HEK293 (cell line): Measurements from ENCODE around the gene PDCL2.

ENCODE experiments used
- CTCF ChIA-PET: fragments of 350-600 bp; formaldehyde crosslinking; extraction: SDS; loops from one replicate; lab custom pipeline; 2021; ENCODE audit warnings: antibody characterized with exemption; lab: Yijun Ruan, JAX
- POLR2A ChIA-PET: fragments of 300-600 bp; formaldehyde crosslinking; extraction: SDS; loops from one replicate; lab custom pipeline; 2020; ENCODE audit warnings: antibody characterized with exemption, inconsistent platforms; lab: Yijun Ruan, JAX
- H3K27ac ChIP-seq: fragments of 200-500 bp; sonication (Bioruptor generic); 2 replicates; pipeline ENCODE4 v1.5.1; 2014; ENCODE audit warnings: low read depth, low read length, control low read depth, inconsistent platforms; ENCODE audit errors: extremely low read depth
- H3K36me3 ChIP-seq, 2 experiments: fragments of 200-500 bp in 1 of 2; sonication (Bioruptor generic) in 1 of 2; 1 replicate in 1 of 2; 2 replicates in 1 of 2; pipeline ENCODE4 v1.5.1; 2014 to 2017; ENCODE audit warnings: inconsistent platforms in 2 of 2, low read length in 2 of 2; ENCODE audit not compliant: control insufficient read depth in 2 of 2, insufficient read depth in 1 of 2
- H3K4me1 ChIP-seq: fragments of 200-500 bp; sonication (Bioruptor generic); 2 replicates; pipeline ENCODE4 v1.5.1; 2014; ENCODE audit warnings: mild to moderate bottlenecking, low read length, inconsistent platforms; ENCODE audit not compliant: control insufficient read depth, insufficient read depth
- H3K4me3 ChIP-seq: 2 replicates; pipeline ENCODE4 v1.5.1; 2011; ENCODE audit warnings: low read depth, mild to moderate bottlenecking, control low read depth, low read length, moderate library complexity
- H3K9me3 ChIP-seq: fragments of 200-500 bp; sonication (Bioruptor generic); 2 replicates; pipeline ENCODE4 v1.5.1; 2014; ENCODE audit warnings: low read depth, low read length, inconsistent platforms; ENCODE audit not compliant: control insufficient read depth, insufficient read depth
- EGR2 ChIP-seq: fragments of 450-650 bp; formaldehyde crosslinking; IDR thresholded peaks from 2 replicates; pipeline ENCODE4 v1.5.1; 2016; ENCODE audit warnings: low read depth, missing biosample characterization, missing genetic modification characterization
- KLF1 ChIP-seq: fragments of 450-650 bp; formaldehyde crosslinking; IDR thresholded peaks from 2 replicates; pipeline ENCODE4 v1.5.1; 2016; ENCODE audit warnings: missing biosample characterization, missing genetic modification characterization
- KLF10 ChIP-seq: fragments of 450-650 bp; IDR thresholded peaks from 2 replicates; pipeline ENCODE4 v1.5.1; 2018; ENCODE audit warnings: missing biosample characterization, mild to moderate bottlenecking, missing genetic modification characterization
- MEIS1 ChIP-seq: sonication (generic); formaldehyde crosslinking; IDR thresholded peaks from 2 replicates; pipeline ENCODE4 v1.8.1; 2022; ENCODE audit warnings: missing genetic modification reagents, mild to moderate bottlenecking, borderline replicate concordance
- RBAK ChIP-seq: fragments of 450-650 bp; formaldehyde crosslinking; IDR thresholded peaks from 2 replicates; pipeline ENCODE4 v1.5.1; 2016; ENCODE audit warnings: missing biosample characterization, missing genetic modification characterization
- YY1 ChIP-seq: fragments of 450-650 bp; formaldehyde crosslinking; IDR thresholded peaks from 2 replicates; pipeline ENCODE4 v1.5.1; 2018; ENCODE audit warnings: missing biosample characterization, missing genetic modification characterization
- ZBTB1 ChIP-seq: fragments of 450-650 bp; formaldehyde crosslinking; IDR thresholded peaks from 2 replicates; pipeline ENCODE4 v1.5.1; 2016; ENCODE audit warnings: missing biosample characterization, missing genetic modification characterization
- ZBTB17 ChIP-seq: fragments of 450-650 bp; formaldehyde crosslinking; IDR thresholded peaks from 2 replicates; pipeline ENCODE4 v1.5.1; 2016; ENCODE audit warnings: missing biosample characterization, missing genetic modification characterization
- ZFP3 ChIP-seq: fragments of 450-650 bp; formaldehyde crosslinking; IDR thresholded peaks from 2 replicates; pipeline ENCODE4 v1.5.1; 2016; ENCODE audit warnings: low read depth, missing biosample characterization, missing genetic modification characterization
- ZNF10 ChIP-seq: fragments of 450-650 bp; formaldehyde crosslinking; IDR thresholded peaks from 2 replicates; pipeline ENCODE4 v1.5.1; 2017; ENCODE audit warnings: missing biosample characterization, missing genetic modification characterization
- ZNF155 ChIP-seq: fragments of 450-650 bp; formaldehyde crosslinking; IDR thresholded peaks from 2 replicates; pipeline ENCODE4 v1.5.1; 2016; ENCODE audit warnings: missing biosample characterization, missing genetic modification characterization
- ZNF202 ChIP-seq: fragments of 450-650 bp; formaldehyde crosslinking; IDR thresholded peaks from 2 replicates; pipeline ENCODE4 v1.5.1; 2016; ENCODE audit warnings: missing biosample characterization, missing genetic modification characterization, borderline replicate concordance
- ZNF350 ChIP-seq: fragments of 450-650 bp; formaldehyde crosslinking; IDR thresholded peaks from 2 replicates; pipeline ENCODE4 v1.5.0; 2017; ENCODE audit warnings: missing biosample characterization, mild to moderate bottlenecking, missing genetic modification characterization
- ZNF404 ChIP-seq: fragments of 450-650 bp; formaldehyde crosslinking; IDR thresholded peaks from 2 replicates; pipeline ENCODE4 v1.5.1; 2017; ENCODE audit warnings: missing biosample characterization, missing genetic modification characterization
- ZNF544 ChIP-seq: fragments of 450-650 bp; formaldehyde crosslinking; IDR thresholded peaks from 2 replicates; pipeline ENCODE4 v1.5.0; 2017; ENCODE audit warnings: missing biosample characterization, missing genetic modification characterization
- ZNF571 ChIP-seq: fragments of 450-650 bp; formaldehyde crosslinking; IDR thresholded peaks from 2 replicates; pipeline ENCODE4 v1.5.0; 2017; ENCODE audit warnings: missing biosample characterization, missing genetic modification characterization
- ZNF600 ChIP-seq: fragments of 450-650 bp; formaldehyde crosslinking; IDR thresholded peaks from 2 replicates; pipeline ENCODE4 v1.5.1; 2016; ENCODE audit warnings: missing biosample characterization, missing genetic modification characterization
- ZNF626 ChIP-seq: fragments of 450-650 bp; sonication (Bioruptor Pico); formaldehyde crosslinking; IDR thresholded peaks from 2 replicates; pipeline ENCODE4 v1.5.1; 2018; ENCODE audit warnings: missing biosample characterization, missing genetic modification characterization, inconsistent platforms
- TF ChIP-seq, protein P1 (sequence below): fragments of 450-650 bp; formaldehyde crosslinking; IDR thresholded peaks from 2 replicates; pipeline ENCODE4 v1.5.1; 2016; ENCODE audit warnings: missing biosample characterization, missing genetic modification characterization
- TF ChIP-seq, protein P2 (sequence below): IDR thresholded peaks from 2 replicates; pipeline ENCODE4 v1.6.1; 2011; ENCODE audit warnings: mild to moderate bottlenecking, low read depth, low read length, borderline replicate concordance
- TF ChIP-seq, protein P3 (sequence below): fragments of 450-650 bp; formaldehyde crosslinking; IDR thresholded peaks from 2 replicates; pipeline ENCODE4 v1.5.1; 2017; ENCODE audit warnings: missing biosample characterization, missing genetic modification characterization
- TF ChIP-seq, protein P4 (sequence below): fragments of 450-650 bp; formaldehyde crosslinking; IDR thresholded peaks from 2 replicates; pipeline ENCODE4 v1.5.1; 2016; ENCODE audit warnings: missing biosample characterization, missing genetic modification characterization, borderline replicate concordance

PDCL2 gene

DNA sequence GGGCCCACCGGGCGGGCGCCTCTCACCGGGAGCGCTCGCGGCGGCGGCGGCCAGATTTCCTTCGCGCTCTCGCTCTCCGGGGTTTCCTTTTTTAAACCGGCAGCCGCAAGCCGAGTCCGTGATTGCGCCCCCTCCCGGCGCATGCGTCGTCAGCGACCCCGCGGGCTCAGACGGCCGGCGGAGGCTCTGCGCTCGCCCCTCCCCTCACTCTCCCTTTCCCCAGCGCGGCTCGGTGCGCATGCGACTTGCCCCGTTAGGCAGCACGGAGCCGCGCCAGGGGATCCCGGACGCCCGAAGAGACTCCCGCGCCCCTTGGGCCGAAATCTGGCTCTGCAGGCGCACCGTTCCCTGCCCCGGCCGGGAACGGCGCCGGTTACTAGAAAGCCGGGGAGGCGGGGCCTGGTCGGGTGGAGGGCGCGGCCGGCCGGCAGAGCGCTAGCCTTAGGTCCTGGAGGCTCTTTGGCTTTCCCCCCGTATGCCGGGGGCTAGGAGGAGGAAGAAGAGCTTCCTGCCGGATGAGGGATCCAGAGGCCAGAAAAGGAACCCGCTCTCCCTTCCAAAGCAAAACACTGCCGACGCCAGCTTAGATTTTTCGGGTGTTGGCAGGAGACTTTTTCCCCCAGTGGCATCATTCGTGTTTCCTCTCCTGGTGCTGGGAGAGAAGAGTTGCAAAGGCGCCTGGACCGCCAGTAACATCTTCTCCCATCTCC lies 45.1 kb downstream of the PDCL2 start, which contains the start of gene CLOCK (continued):
- TF ChIP-seq ZNF626 (tag by site-specific recombination): no peak
- TF ChIP-seq, protein P1, sequence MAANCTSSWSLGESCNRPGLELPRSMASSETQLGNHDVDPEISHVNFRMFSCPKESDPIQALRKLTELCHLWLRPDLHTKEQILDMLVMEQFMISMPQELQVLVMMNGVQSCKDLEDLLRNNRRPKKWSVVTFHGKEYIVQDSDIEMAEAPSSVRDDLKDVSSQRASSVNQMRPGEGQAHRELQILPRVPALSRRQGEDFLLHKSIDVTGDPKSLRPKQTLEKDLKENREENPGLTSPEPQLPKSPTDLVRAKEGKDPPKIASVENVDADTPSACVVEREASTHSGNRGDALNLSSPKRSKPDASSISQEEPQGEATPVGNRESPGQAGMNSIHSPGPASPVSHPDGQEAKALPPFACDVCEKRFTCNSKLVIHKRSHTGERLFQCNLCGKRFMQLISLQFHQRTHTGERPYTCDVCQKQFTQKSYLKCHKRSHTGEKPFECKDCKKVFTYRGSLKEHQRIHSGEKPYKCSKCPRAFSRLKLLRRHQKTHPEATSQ (tag by site-specific recombination): no peak; the same call in 1 of the 2 replicates
- TF ChIP-seq ZNF404 (tag by site-specific recombination): no peak
- no peak for TF ChIP-seq MEIS1 (CRISPR knock-in tag)
- no peak for TF ChIP-seq ZNF155
- TF ChIP-seq ZBTB1: no peak
- no peak for TF ChIP-seq ZNF544
- TF ChIP-seq, all 188 proteins: peak for 33

DNA sequence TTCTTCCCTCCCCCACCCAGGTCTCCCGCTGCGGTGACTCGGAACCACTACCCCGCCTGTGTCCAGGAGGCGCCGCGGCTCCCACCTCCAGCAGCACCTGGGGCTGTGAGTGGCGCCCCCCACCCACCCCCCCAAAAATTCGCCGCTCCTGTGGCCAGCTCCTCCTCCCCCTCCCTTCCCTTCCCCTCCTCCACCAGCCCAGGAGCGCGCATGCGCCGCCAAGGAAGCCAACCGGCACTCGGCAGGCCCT lies 45.6 kb downstream of the PDCL2 start:
- ChIA-PET POLR2A (interaction anchor here (0.7 to 2.4 kb wide), 5 partner anchors 16 to 188 kb away, joined by 3 to 14 read pairs (median 6); partner anchors contain the start of gene TMEM165), CTCF (no interaction called here)
- peak overlapping the region; percentile 66 for H3K4me3 ChIP-seq
- peak overlapping the region; percentile 84 for H3K27ac ChIP-seq
- no peaks in the 10 kb centered on the region for H3K36me3 ChIP-seq
- H3K4me1 ChIP-seq: no peaks in the 10 kb centered on the region
- no peaks in the 10 kb centered on the region for H3K9me3 ChIP-seq
- TF ChIP-seq ZNF571 (no peak), ZNF600 (tag by site-specific recombination) (no peak), YY1 (tag by site-specific recombination) (no peak), ZNF350 (tag by site-specific recombination) (no peak), KLF10 (tag by site-specific recombination) (no peak), ZNF202 (no peak), ZFP3 (tag by site-specific recombination) (no peak)
- TF ChIP-seq, protein P2, sequence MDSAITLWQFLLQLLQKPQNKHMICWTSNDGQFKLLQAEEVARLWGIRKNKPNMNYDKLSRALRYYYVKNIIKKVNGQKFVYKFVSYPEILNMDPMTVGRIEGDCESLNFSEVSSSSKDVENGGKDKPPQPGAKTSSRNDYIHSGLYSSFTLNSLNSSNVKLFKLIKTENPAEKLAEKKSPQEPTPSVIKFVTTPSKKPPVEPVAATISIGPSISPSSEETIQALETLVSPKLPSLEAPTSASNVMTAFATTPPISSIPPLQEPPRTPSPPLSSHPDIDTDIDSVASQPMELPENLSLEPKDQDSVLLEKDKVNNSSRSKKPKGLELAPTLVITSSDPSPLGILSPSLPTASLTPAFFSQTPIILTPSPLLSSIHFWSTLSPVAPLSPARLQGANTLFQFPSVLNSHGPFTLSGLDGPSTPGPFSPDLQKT: no peak
- TF ChIP-seq, protein P3, sequence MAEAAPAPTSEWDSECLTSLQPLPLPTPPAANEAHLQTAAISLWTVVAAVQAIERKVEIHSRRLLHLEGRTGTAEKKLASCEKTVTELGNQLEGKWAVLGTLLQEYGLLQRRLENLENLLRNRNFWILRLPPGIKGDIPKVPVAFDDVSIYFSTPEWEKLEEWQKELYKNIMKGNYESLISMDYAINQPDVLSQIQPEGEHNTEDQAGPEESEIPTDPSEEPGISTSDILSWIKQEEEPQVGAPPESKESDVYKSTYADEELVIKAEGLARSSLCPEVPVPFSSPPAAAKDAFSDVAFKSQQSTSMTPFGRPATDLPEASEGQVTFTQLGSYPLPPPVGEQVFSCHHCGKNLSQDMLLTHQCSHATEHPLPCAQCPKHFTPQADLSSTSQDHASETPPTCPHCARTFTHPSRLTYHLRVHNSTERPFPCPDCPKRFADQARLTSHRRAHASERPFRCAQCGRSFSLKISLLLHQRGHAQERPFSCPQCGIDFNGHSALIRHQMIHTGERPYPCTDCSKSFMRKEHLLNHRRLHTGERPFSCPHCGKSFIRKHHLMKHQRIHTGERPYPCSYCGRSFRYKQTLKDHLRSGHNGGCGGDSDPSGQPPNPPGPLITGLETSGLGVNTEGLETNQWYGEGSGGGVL: peak; percentile 82

DNA sequence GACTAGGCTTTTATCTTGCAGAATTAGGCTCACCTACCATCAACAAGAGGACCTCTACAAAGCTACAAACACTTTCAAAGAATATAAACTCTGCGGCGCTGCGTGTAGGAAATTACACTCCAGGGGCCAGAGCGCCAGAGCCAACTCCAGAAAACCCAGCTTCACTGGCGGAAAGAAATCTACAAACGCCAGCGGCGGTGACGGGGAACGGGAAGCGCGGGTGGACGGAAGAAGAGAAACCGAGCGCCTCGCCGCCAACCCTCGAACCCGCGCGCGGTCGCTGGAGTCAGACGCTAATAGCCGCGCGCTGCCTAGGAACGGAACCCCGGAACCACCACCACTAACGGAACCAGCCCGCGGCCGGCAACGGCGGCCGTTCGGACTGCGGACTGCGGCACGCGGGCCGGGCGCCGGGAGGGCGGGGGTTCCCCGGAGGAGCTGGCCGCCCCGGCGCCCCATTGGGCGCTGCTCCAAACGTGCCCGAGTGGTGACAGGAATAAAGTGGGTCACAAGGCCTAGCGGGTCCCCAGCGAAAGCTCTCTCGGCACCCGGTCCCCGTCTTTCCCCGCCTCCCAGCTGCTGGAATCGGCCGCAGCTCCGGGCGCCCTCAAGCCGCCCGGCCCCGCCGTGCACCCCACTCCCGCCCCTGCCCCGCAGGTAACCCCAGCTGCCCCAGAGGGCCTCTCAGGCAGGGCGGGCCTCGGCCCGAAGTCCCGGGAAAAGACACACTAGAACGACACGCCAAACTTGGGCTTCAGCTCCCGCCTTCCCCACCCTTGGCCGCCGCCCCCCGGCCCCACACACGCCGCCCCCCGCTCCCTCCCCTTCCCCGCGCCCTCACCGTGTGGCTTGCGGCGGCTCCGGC lies 46.2 kb downstream of the PDCL2 start:
- H3K4me3 ChIP-seq: peak overlapping the region; percentile 66
- no peaks in the 10 kb centered on the region for H3K9me3 ChIP-seq
- POLR2A ChIA-PET: interaction anchor here (0.7 to 2.4 kb wide), 5 partner anchors 16 to 188 kb away, joined by 3 to 14 read pairs (median 6); partner anchors contain the start of gene TMEM165
- no peaks in the 10 kb centered on the region for H3K36me3 ChIP-seq
- CTCF ChIA-PET: interaction anchor here (0.6 to 0.7 kb wide), 3 partner anchors 55 to 441 kb away, joined by 3 read pairs; no protein-coding TSS in a partner anchor
- peak overlapping the region; percentile 84 for H3K27ac ChIP-seq
- H3K4me1 ChIP-seq: no peaks in the 10 kb centered on the region
- TF ChIP-seq RBAK (tag by site-specific recombination) (no peak), ZNF600 (tag by site-specific recombination) (peak; percentile 38; the same call in 1 of the 2 replicates), ZNF10 (tag by site-specific recombination) (no peak), KLF1 (tag by site-specific recombination) (peak; percentile 14; the same call in 1 of the 2 replicates), EGR2 (no peak), ZBTB1 (no peak), ZBTB17 (tag by site-specific recombination) (peak; percentile 66; the same call in 1 of the 2 replicates)
- TF ChIP-seq, protein P4, sequence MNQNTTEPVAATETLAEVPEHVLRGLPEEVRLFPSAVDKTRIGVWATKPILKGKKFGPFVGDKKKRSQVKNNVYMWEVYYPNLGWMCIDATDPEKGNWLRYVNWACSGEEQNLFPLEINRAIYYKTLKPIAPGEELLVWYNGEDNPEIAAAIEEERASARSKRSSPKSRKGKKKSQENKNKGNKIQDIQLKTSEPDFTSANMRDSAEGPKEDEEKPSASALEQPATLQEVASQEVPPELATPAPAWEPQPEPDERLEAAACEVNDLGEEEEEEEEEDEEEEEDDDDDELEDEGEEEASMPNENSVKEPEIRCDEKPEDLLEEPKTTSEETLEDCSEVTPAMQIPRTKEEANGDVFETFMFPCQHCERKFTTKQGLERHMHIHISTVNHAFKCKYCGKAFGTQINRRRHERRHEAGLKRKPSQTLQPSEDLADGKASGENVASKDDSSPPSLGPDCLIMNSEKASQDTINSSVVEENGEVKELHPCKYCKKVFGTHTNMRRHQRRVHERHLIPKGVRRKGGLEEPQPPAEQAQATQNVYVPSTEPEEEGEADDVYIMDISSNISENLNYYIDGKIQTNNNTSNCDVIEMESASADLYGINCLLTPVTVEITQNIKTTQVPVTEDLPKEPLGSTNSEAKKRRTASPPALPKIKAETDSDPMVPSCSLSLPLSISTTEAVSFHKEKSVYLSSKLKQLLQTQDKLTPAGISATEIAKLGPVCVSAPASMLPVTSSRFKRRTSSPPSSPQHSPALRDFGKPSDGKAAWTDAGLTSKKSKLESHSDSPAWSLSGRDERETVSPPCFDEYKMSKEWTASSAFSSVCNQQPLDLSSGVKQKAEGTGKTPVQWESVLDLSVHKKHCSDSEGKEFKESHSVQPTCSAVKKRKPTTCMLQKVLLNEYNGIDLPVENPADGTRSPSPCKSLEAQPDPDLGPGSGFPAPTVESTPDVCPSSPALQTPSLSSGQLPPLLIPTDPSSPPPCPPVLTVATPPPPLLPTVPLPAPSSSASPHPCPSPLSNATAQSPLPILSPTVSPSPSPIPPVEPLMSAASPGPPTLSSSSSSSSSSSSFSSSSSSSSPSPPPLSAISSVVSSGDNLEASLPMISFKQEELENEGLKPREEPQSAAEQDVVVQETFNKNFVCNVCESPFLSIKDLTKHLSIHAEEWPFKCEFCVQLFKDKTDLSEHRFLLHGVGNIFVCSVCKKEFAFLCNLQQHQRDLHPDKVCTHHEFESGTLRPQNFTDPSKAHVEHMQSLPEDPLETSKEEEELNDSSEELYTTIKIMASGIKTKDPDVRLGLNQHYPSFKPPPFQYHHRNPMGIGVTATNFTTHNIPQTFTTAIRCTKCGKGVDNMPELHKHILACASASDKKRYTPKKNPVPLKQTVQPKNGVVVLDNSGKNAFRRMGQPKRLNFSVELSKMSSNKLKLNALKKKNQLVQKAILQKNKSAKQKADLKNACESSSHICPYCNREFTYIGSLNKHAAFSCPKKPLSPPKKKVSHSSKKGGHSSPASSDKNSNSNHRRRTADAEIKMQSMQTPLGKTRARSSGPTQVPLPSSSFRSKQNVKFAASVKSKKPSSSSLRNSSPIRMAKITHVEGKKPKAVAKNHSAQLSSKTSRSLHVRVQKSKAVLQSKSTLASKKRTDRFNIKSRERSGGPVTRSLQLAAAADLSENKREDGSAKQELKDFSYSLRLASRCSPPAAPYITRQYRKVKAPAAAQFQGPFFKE (tag by site-specific recombination): no peak
